ENCODE data around the gene ANKRD34B.

Gene ANKRD34B

DNA sequence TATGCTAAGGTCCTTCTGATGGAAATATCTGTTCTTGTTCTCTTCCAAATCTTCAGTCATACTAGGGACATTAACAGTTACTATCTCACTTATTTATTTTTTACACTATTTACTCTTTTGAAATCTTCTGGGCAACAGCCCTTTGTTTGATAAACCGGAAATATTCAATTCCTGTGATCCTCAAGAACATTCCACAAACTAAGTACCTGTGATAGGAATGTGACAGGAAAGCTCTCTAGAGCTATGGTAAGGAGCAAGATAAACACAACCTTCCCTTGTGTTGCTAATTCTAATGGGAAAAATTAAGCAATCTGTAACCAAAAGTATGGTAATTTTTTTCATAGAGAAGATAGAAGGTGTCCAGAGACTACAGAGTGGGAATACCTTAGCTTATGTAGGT is 22.0 kb upstream of the ANKRD34B start:
- no peak overlapping the region for H3K4me2 ChIP-seq (ENCODE audit: low read depth, low read length, poor library complexity, severe bottlenecking)
- no peak overlapping the region for H3K9ac ChIP-seq (ENCODE audit: low read length)
- H3K79me2 ChIP-seq (ENCODE audit: insufficient read depth, low read length), result no peaks in the 10 kb centered on the region
- TF ChIP-seq, protein P1, sequence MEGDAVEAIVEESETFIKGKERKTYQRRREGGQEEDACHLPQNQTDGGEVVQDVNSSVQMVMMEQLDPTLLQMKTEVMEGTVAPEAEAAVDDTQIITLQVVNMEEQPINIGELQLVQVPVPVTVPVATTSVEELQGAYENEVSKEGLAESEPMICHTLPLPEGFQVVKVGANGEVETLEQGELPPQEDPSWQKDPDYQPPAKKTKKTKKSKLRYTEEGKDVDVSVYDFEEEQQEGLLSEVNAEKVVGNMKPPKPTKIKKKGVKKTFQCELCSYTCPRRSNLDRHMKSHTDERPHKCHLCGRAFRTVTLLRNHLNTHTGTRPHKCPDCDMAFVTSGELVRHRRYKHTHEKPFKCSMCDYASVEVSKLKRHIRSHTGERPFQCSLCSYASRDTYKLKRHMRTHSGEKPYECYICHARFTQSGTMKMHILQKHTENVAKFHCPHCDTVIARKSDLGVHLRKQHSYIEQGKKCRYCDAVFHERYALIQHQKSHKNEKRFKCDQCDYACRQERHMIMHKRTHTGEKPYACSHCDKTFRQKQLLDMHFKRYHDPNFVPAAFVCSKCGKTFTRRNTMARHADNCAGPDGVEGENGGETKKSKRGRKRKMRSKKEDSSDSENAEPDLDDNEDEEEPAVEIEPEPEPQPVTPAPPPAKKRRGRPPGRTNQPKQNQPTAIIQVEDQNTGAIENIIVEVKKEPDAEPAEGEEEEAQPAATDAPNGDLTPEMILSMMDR (IDR thresholded peaks at IDR 0.05; ENCODE audit: insufficient read depth, low read length, poor library complexity, severe bottlenecking), result no peak
- no peak for TF ChIP-seq EZH2phosphoT487 (conservative IDR thresholded peaks at IDR 0.05; ENCODE audit: low read length)
- H3K36me3 ChIP-seq (ENCODE audit: low read length), result no peaks in the 10 kb centered on the region
- H3F3A ChIP-seq (ENCODE audit: insufficient read depth), result no peaks in the 10 kb centered on the region
- H3K27me3 ChIP-seq (ENCODE audit: low read length), result no peaks in the 10 kb centered on the region
- H3K4me3 ChIP-seq (ENCODE audit: insufficient read depth, low read length, poor library complexity, severe bottlenecking), result no peak overlapping the region
- no peaks in the 10 kb centered on the region for H4K20me1 ChIP-seq (ENCODE audit: low read depth, low read length)
- no peak overlapping the region for H2AFZ ChIP-seq (ENCODE audit: low read depth, low read length, severe bottlenecking)
- no peaks in the 10 kb centered on the region for H3K9me3 ChIP-seq (ENCODE audit: insufficient read depth, low read length)
- H3K9me2 ChIP-seq (replicated peaks; ENCODE audit: insufficient read depth, low read length), result no peaks in the 10 kb centered on the region
- H3K27ac ChIP-seq (ENCODE audit: low read depth, low read length), result no peak overlapping the region

DNA sequence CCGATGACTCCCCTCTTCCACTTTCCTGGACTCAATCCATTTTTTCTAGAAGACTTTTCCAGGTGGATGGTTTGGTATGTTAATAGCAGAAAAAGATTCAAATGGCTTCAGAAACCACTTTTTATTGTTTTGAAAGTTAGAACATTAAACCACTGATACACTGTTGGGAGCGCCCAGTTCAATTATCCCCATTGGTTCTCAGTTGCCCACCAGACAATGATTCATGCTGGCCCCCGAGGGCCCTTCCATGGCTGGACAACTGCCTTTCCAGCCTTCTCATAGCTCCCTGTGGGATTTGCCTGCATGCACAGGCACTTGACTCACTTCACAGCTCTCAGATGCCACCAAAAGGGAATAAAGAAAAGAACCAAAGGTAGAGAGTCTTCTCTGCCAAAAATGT is 21.3 kb upstream of the ANKRD34B start:
- Histone ChIP-seq H3K36me3 (ENCODE audit: low read length) (no peaks in the 10 kb centered on the region), H3K9me3 (ENCODE audit: insufficient read depth, low read length) (no peaks in the 10 kb centered on the region), H3K4me3 (ENCODE audit: insufficient read depth, low read length, poor library complexity, severe bottlenecking) (no peak overlapping the region), H3K9me2 (replicated peaks; ENCODE audit: insufficient read depth, low read length) (no peaks in the 10 kb centered on the region), H3K27ac (ENCODE audit: low read depth, low read length) (no peak overlapping the region), H3F3A (ENCODE audit: insufficient read depth) (no peaks in the 10 kb centered on the region), H3K4me2 (ENCODE audit: low read depth, low read length, poor library complexity, severe bottlenecking) (no peak overlapping the region), H3K9ac (ENCODE audit: low read length) (no peak overlapping the region), H2AFZ (ENCODE audit: low read depth, low read length, severe bottlenecking) (no peak overlapping the region), H3K79me2 (ENCODE audit: insufficient read depth, low read length) (no peaks in the 10 kb centered on the region), H3K27me3 (ENCODE audit: low read length) (no peaks in the 10 kb centered on the region), H4K20me1 (ENCODE audit: low read depth, low read length) (no peaks in the 10 kb centered on the region)
- TF ChIP-seq EZH2phosphoT487 (conservative IDR thresholded peaks at IDR 0.05; ENCODE audit: low read length), result no peak
- TF ChIP-seq, protein P1 (IDR thresholded peaks at IDR 0.05; ENCODE audit: insufficient read depth, low read length, poor library complexity, severe bottlenecking), result no peak

DNA sequence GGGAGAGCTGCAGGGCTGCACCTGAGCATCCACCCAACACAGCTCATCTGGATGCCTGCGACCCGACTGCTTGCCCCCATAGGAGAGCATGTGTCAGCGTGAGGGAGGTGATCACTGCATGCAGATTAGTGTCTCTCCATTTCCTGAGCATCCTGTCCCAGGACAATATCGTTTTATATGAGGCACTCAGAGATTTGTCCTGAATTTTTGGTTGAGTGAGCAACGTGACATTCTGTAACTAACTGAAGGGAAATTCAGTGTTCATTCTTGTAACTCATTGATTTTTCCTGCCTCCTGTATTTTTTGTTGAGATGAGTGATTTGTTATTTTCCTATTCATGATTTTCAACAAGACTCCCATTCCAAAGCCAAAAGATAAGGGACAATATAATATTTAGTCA is 20.7 kb upstream of the ANKRD34B start:
- Histone ChIP-seq H3K4me2 (ENCODE audit: low read depth, low read length, poor library complexity, severe bottlenecking) (no peak overlapping the region), H3K9me2 (replicated peaks; ENCODE audit: insufficient read depth, low read length) (no peaks in the 10 kb centered on the region), H3F3A (ENCODE audit: insufficient read depth) (no peaks in the 10 kb centered on the region), H3K36me3 (ENCODE audit: low read length) (no peaks in the 10 kb centered on the region), H2AFZ (ENCODE audit: low read depth, low read length, severe bottlenecking) (no peak overlapping the region), H3K4me3 (ENCODE audit: insufficient read depth, low read length, poor library complexity, severe bottlenecking) (no peak overlapping the region), H3K9me3 (ENCODE audit: insufficient read depth, low read length) (no peaks in the 10 kb centered on the region), H3K9ac (ENCODE audit: low read length) (no peak overlapping the region), H3K27me3 (ENCODE audit: low read length) (no peaks in the 10 kb centered on the region), H4K20me1 (ENCODE audit: low read depth, low read length) (no peaks in the 10 kb centered on the region), H3K79me2 (ENCODE audit: insufficient read depth, low read length) (no peaks in the 10 kb centered on the region), H3K27ac (ENCODE audit: low read depth, low read length) (no peak overlapping the region)
- TF ChIP-seq, protein P1 (IDR thresholded peaks at IDR 0.05; ENCODE audit: insufficient read depth, low read length, poor library complexity, severe bottlenecking), result no peak
- no peak for TF ChIP-seq EZH2phosphoT487 (conservative IDR thresholded peaks at IDR 0.05; ENCODE audit: low read length)
